ENCODE measurements around the gene ITGB1BP1. TPM values are rescaled to one million over a fixed set of nuclear protein-coding genes. Genes with fewer than 3 reads are reported as not detected.

ITGB1BP1 gene
- total RNA-seq (2014; rRNA removed; shearing (Covaris generic)), result 39.6 and 49.5 TPM in 2 replicates

GRCh38 chr2:9423100-9423921, at the start of gene ITGB1BP1, which contains the start of gene CPSF3:
TSS of gene ITGB1BP1 (minus strand) at chr2:9423528. CDS start at chr2:9418697, 4,831 bp downstream.
TSS of gene CPSF3 (plus strand) at chr2:9423654. CDS start at chr2:9423774, 120 bp downstream.

Other genes with a start within 250 kb of the ITGB1BP1 start
- 16.6 and 18.2 TPM in 2 replicates for gene ASAP2, start 216.7 kb downstream of the ITGB1BP1 start, total RNA-seq (2014; rRNA removed; shearing (Covaris generic))
- gene CPSF3, start 126 bp upstream of the ITGB1BP1 start, total RNA-seq (2014; rRNA removed; shearing (Covaris generic)), result 75.1 and 76.5 TPM in 2 replicates
- 31.3 and 33.2 TPM in 2 replicates for gene IAH1, start 51.0 kb upstream of the ITGB1BP1 start, total RNA-seq (2014; rRNA removed; shearing (Covaris generic))
- 30.3 and 41.8 TPM in 2 replicates for gene ADAM17, start 132.3 kb upstream of the ITGB1BP1 start, total RNA-seq (2014; rRNA removed; shearing (Covaris generic))
- gene YWHAQ, start 207.5 kb upstream of the ITGB1BP1 start, total RNA-seq (2014; rRNA removed; shearing (Covaris generic)), result 208 and 221 TPM in 2 replicates